Mammary epithelial cell (primary cell): Measurements from ENCODE around the gene LIPC.

Source experiments
- CTCF ChIP-seq, 2 donors: IDR thresholded peaks in 1 of 2; conservative IDR thresholded peaks in 1 of 2; 2 replicates each; pipeline ENCODE4 v1.5.1; 2011 to 2012; ENCODE audit warnings: inconsistent platforms in 2 of 2, low read length in 2 of 2, mild to moderate bottlenecking in 2 of 2, control low read depth in 1 of 2, low read depth in 1 of 2; ENCODE audit not compliant: insufficient read depth in 1 of 2; ENCODE audit errors: extremely low read depth in 1 of 2
- EZH2 ChIP-seq: IDR thresholded peaks from 2 replicates; pipeline ENCODE4 v1.6.1; 2012; ENCODE audit warnings: low read length, inconsistent platforms, borderline replicate concordance

DNA sequence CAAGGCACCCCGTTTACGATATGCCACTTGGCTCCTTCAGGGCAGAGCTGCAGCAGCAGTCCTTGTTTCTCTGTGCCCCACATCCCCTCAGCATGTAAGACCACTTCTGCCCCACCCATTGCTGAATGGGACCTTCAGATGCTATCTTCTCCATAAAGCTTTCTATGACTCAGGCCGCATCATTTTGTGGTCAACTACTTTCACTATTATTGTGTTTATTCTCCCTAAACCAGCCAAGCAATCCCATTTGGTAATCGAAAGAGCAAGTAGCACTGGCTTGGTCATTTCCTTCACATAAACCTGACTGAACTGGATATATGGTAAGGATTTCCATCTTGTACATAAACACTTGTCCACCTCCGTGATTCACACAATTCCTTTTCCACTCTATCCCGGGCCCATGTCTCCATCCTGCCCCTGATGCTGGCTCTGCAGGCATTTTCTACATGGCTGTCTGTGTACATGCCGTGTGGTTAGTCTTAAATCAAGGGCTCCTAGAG is 25.7 kb downstream of the LIPC start:
- TF ChIP-seq EZH2 (no peak), CTCF (conservative IDR thresholded peaks at IDR 0.05 in 1 of 2, IDR thresholded peaks at IDR 0.05 in 1 of 2; ENCODE audit: extremely low read depth in 1 of 2, insufficient read depth in 1 of 2, low read depth in 1 of 2, low read length in 2 of 2) (no peak)
